IMR-90 (cell line): Measurements from ENCODE around the gene CTAGE1. TPM values are rescaled to one million over a fixed set of nuclear protein-coding genes. Genes with fewer than 3 reads are reported as not detected.

Source experiments
- polyA plus RNA-seq, 3 experiments: library from polyadenylated mRNA; depleted of rRNA; stranded (reverse); fragments of >200 nt; gene quantifications; 2 replicates each; pipeline ENCODE4 v1.2.3, GENCODE V29; 2012; ENCODE audit warnings: low replicate concordance in 1 of 3
- total RNA-seq: library from RNA; depleted of rRNA; stranded (reverse); fragments of >200 nt; gene quantifications from 2 replicates; pipeline ENCODE4 v1.2.3, GENCODE V29; 2012; rRNA removed

Gene CTAGE1
- total and polyA plus RNA-seq, 2 of the 4 experiments (the other 2 are of a cell fraction) = 0.09 TPM; not detected in 1

Other genes starting within 250 kb of the CTAGE1 start
- 2.5 and 3.3 TPM in 2 replicates for gene GATA6, start 248.3 kb downstream of the CTAGE1 start, total RNA-seq
- gene GATA6, start 248.3 kb downstream of the CTAGE1 start, polyA plus RNA-seq (2012; rRNA removed) = 4.0 and 4.2 TPM in 2 replicates